Stimulated activated CD8-positive, alpha-beta memory T cell treated with anti-CD3 and anti-CD28 coated beads, Interleukin-7, amount 100 ng/mL, for 4 hours (primary cell): ENCODE data around the gene MAP3K21.

Experiments used
- DNase-seq, 2 donors: peaks; one replicate each; pipeline ENCODE4 v3.0.0-alpha.2; 2020; ENCODE audit warnings: low read depth in 2 of 2

MAP3K21 gene

GRCh38 chr1:233389169-233389568 is 61.6 kb downstream of the MAP3K21 start:
- DNase-seq: no peak

- no peak for DNase-seq
Observed at GRCh38 chr1:233389893-233390292, 62.4 kb downstream of the MAP3K21 start.

- no peak for DNase-seq
Observed at GRCh38 chr1:233390842-233391737, 63.6 kb downstream of the MAP3K21 start.

GRCh38 chr1:233393084-233393840 is 65.7 kb downstream of the MAP3K21 start:
- no peak for DNase-seq

- no peak for DNase-seq
Observed at GRCh38 chr1:233393926-233394680, 66.6 kb downstream of the MAP3K21 start.

GRCh38 chr1:233394860-233395717 is 67.6 kb downstream of the MAP3K21 start:
- DNase-seq: no peak

GRCh38 chr1:233395863-233396646 is 68.5 kb downstream of the MAP3K21 start:
- no peak for DNase-seq

GRCh38 chr1:233406339-233406960 is 78.9 kb downstream of the MAP3K21 start:
- no peak for DNase-seq

- DNase-seq: no peak
Observed at GRCh38 chr1:233406994-233407631, 79.6 kb downstream of the MAP3K21 start.

GRCh38 chr1:233409540-233409939 is 82.0 kb downstream of the MAP3K21 start:
- DNase-seq: no peak

GRCh38 chr1:233410906-233411305 is 83.4 kb downstream of the MAP3K21 start:
- DNase-seq: no peak

- no peak for DNase-seq
Observed at GRCh38 chr1:233412812-233413211, 85.3 kb downstream of the MAP3K21 start.

GRCh38 chr1:233421293-233421692 is 93.8 kb downstream of the MAP3K21 start:
- DNase-seq: no peak

GRCh38 chr1:233424779-233425178 is 97.3 kb downstream of the MAP3K21 start:
- DNase-seq: no peak

- no peak for DNase-seq
Observed at GRCh38 chr1:233427907-233428306, 100.4 kb downstream of the MAP3K21 start.

GRCh38 chr1:233431753-233432403 is 104.4 kb downstream of the MAP3K21 start:
- DNase-seq: no peak

- no peak for DNase-seq
Observed at GRCh38 chr1:233432916-233433315, 105.4 kb downstream of the MAP3K21 start.

GRCh38 chr1:233433436-233434210 is 106.1 kb downstream of the MAP3K21 start:
- no peak for DNase-seq
